HCT116 (cell line): ENCODE results near the gene GNLY. TPM values are rescaled to one million over a fixed set of nuclear protein-coding genes. Genes with fewer than 3 reads are reported as not detected.
"Not testable (repeated sequence)": the region's sequence is repeated elsewhere in the genome, so short reads cannot be mapped to it uniquely, and the experiment has no call there.

Source experiments
- ATAC-seq: fragments of 200-7000 bp; cut with Tn5 transposase; 2 replicates; pipeline ENCODE4 v1.9.1; 2020; ENCODE audit warnings: mild to moderate bottlenecking, moderate library complexity
- BruUV-seq: library from RNA; stranded (reverse); fragments of 400-500 nt; replicated peaks from 2 replicates; lab custom pipeline; 2021; lab: Mats Ljungman, UMichigan
- CTCF ChIA-PET: fragments of 300-600 bp; sonication (Branson Sonifier 250); formaldehyde crosslinking; loops from one replicate; lab custom pipeline; 2021; ENCODE audit warnings: antibody characterized with exemption; lab: Charles Lee
- POLR2A ChIA-PET: fragments of 300-600, 350-600 bp; sonication (Branson Sonifier 250); formaldehyde crosslinking; loops from one replicate; lab custom pipeline; 2021; ENCODE audit warnings: antibody characterized with exemption; lab: Charles Lee
- RAD21 ChIA-PET, 2 experiments: fragments of 300-600 bp; sonication (Branson Sonifier 250); formaldehyde crosslinking; loops; one replicate each; lab custom pipeline; 2023; ENCODE audit warnings: low total read pairs in 2 of 2; ENCODE audit not compliant: uncharacterized antibody in 2 of 2, unreplicated experiment in 2 of 2, low non-redundant PET in 1 of 2; lab: Charles Lee
- DNase-seq: peaks from one replicate; pipeline ENCODE4 v3.0.0-alpha.2; 2010; ENCODE audit warnings: low read depth, low spot score
- H2AFZ ChIP-seq: fragments of 200-600 bp; shearing (Covaris generic), sonication (generic); 2 replicates; pipeline ENCODE4 v1.6.1; 2017; ENCODE audit warnings: low read depth, mixed run types, mixed read lengths, antibody characterized with exemption, low read length; ENCODE audit not compliant: poor library complexity, severe bottlenecking
- H3K27ac ChIP-seq: 2 replicates; pipeline ENCODE4 v1.5.1; 2012; ENCODE audit warnings: low read depth, low read length
- H3K27me3 ChIP-seq: fragments of 200-600 bp; sonication (generic); 2 replicates; pipeline ENCODE4 v1.6.1; 2016; ENCODE audit warnings: mixed run types, low read length, mixed read lengths; ENCODE audit not compliant: insufficient read depth
- H3K36me3 ChIP-seq, 2 experiments: fragments of 200-500 bp in 1 of 2; fragments of 200-600 bp in 1 of 2; sonication (Bioruptor generic) in 1 of 2; sonication (generic) in 1 of 2; 2 replicates each; pipeline versions ENCODE4 v1.5.1 to v1.6.1; 2014 to 2016; ENCODE audit warnings: low read length in 2 of 2, inconsistent platforms in 1 of 2, mixed read lengths in 1 of 2, mixed run types in 1 of 2; ENCODE audit not compliant: insufficient read depth in 2 of 2, control insufficient read depth in 1 of 2
- H3K4me1 ChIP-seq, 2 experiments: fragments of 200-600 bp in 1 of 2; sonication (generic) in 1 of 2; 2 replicates each; pipeline versions ENCODE4 v1.5.1 to v1.6.1; 2012 to 2017; ENCODE audit warnings: low read length in 2 of 2, inconsistent platforms in 1 of 2, mild to moderate bottlenecking in 1 of 2, mixed read lengths in 1 of 2, mixed run types in 1 of 2, moderate library complexity in 1 of 2; ENCODE audit not compliant: insufficient read depth in 2 of 2, control insufficient read depth in 1 of 2
- H3K4me2 ChIP-seq: fragments of 200-600 bp; sonication (generic); 2 replicates; pipeline ENCODE4 v1.6.1; 2017; ENCODE audit warnings: mixed run types, low read length, mixed read lengths
- H3K4me3 ChIP-seq, 2 experiments: fragments of 200-600 bp in 1 of 2; sonication (generic) in 1 of 2; replicated peaks in 1 of 2; 2 replicates each; pipeline ENCODE4 v1.5.1; 2011 to 2016; ENCODE audit warnings: low read length in 2 of 2, control low read depth in 1 of 2, low read depth in 1 of 2, mild to moderate bottlenecking in 1 of 2, mixed read lengths in 1 of 2, mixed run types in 1 of 2
- H3K79me2 ChIP-seq: fragments of 200-600 bp; sonication (generic); 2 replicates; pipeline ENCODE4 v1.6.1; 2017; ENCODE audit warnings: mild to moderate bottlenecking, mixed run types, low read length, moderate library complexity, mixed read lengths; ENCODE audit not compliant: insufficient read depth
- H3K9ac ChIP-seq: fragments of 200-600 bp; sonication (generic); 2 replicates; pipeline ENCODE4 v1.6.1; 2016; ENCODE audit warnings: low read length, mixed read lengths
- H3K9me2 ChIP-seq: fragments of 200-600 bp; sonication (generic), shearing (Covaris generic); 2 replicates; pipeline ENCODE4 v1.6.1; 2017; ENCODE audit warnings: mixed run types, mild to moderate bottlenecking, moderate library complexity; ENCODE audit not compliant: insufficient read depth
- H3K9me3 ChIP-seq, 2 experiments: fragments of 200-500 bp in 1 of 2; fragments of 200-600 bp in 1 of 2; sonication (Bioruptor generic) in 1 of 2; sonication (generic) in 1 of 2; 2 replicates each; pipeline ENCODE4 v1.6.1; 2014 to 2017; ENCODE audit warnings: low read length in 2 of 2, mixed read lengths in 2 of 2, inconsistent platforms in 1 of 2, low read depth in 1 of 2, mild to moderate bottlenecking in 1 of 2, mixed run types in 1 of 2, moderate library complexity in 1 of 2; ENCODE audit not compliant: control insufficient read depth in 1 of 2, insufficient read depth in 1 of 2
- H4K20me1 ChIP-seq: fragments of 200-600 bp; sonication (generic), shearing (Covaris generic); 2 replicates; pipeline ENCODE4 v1.6.1; 2017; ENCODE audit warnings: mixed run types, mild to moderate bottlenecking, moderate library complexity; ENCODE audit not compliant: insufficient read depth
- EGR1 ChIP-seq: IDR thresholded peaks from 2 replicates; pipeline ENCODE4 v1.6.1; 2012; ENCODE audit warnings: low read depth
- POLR2A ChIP-seq: IDR thresholded peaks from 2 replicates; pipeline ENCODE4 v1.7.0; 2011; ENCODE audit warnings: borderline replicate concordance; ENCODE audit not compliant: insufficient read depth, insufficient read length; ENCODE audit errors: extremely low read depth
- POLR2AphosphoS5 ChIP-seq: IDR thresholded peaks from 2 replicates; pipeline ENCODE4 v1.6.1; 2011; ENCODE audit warnings: mild to moderate bottlenecking, low read depth, low read length, moderate library complexity
- RAD21 ChIP-seq: IDR thresholded peaks from 2 replicates; pipeline ENCODE4 v1.6.1; 2012; ENCODE audit warnings: low read depth, mild to moderate bottlenecking
- SP1 ChIP-seq: IDR thresholded peaks from 2 replicates; pipeline ENCODE4 v1.6.1; 2012; ENCODE audit warnings: low read depth
- intact Hi-C: fragments of 100-400 bp; cut with micrococcal nuclease; formaldehyde crosslinking; loops from 2 replicates; pipeline ENCODE4 v1.10.0; 2022
- total RNA-seq: library from RNA; stranded (reverse); gene quantifications from one replicate; pipeline ENCODE4 v1.2.1, GENCODE V29; 2021; ENCODE audit not compliant: unreplicated experiment

The GNLY gene
- total RNA-seq, 1 experiment from 2014 or later: 0.74 TPM

DNA sequence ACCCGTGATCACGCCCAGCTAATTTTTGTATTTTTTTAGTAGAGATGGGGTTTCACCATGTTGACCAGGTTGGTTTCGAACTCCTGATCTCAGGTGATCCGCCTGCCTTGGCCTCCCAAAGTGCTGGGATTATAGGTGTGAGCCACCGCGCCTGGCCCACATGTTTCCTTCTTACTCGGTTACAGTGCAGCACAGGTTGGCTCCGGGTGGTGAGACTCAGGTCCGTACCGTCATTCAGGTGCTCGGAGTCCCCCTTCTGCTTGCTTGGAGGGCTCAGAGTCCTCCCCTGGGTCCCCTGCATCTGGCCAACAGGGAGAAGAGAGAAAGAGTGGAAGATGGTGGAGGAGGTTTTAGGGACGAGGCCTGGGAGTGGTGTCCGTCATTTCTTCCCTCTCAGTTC is 23.7 kb upstream of the GNLY start:
- H3K9me2 ChIP-seq, H2AFZ ChIP-seq, H4K20me1 ChIP-seq, H3K27me3 ChIP-seq, H3K4me2 ChIP-seq, BruUV-seq, ATAC-seq, H3K27ac ChIP-seq, H3K36me3 ChIP-seq, RAD21 ChIA-PET, H3K4me1 ChIP-seq, POLR2A ChIA-PET, intact Hi-C loops, DNase-seq, H3K9ac ChIP-seq, H3K4me3 ChIP-seq, H3K79me2 ChIP-seq, CTCF ChIA-PET, H3K9me3 ChIP-seq: not testable (repeated sequence)

DNA sequence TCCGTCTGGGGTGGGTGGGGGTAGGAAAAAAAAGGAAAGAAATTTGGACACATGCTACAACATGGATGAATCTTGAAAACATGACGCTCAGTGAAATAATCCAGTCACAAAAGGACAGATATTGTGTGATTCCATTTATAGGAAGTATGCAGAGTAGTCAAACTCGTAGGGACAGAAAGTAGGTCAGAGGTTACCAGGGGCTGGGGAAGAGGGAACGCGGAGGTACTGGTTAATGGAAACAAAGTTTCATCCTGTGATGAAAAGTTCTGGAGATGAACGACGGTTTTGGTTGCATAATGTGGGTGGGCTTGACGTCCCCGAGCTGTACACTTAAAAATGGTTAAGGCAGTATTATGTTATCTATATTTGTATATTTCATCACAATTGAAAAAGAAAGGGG is 21.7 kb upstream of the GNLY start:
- RAD21 ChIA-PET: no interaction called here
- Histone ChIP-seq H3K27ac (no peak overlapping the region), H3K9ac (no peak overlapping the region), H3K27me3 (no peaks in the 10 kb centered on the region), H3K9me3 (no peaks in the 10 kb centered on the region), H3K4me2 (no peak overlapping the region), H3K79me2 (no peaks in the 10 kb centered on the region), H3K4me1 (no peaks in the 10 kb centered on the region), H3K9me2 (no peaks in the 10 kb centered on the region), H3K36me3 (no peaks in the 10 kb centered on the region), H3K4me3 (no peak overlapping the region), H4K20me1 (no peaks in the 10 kb centered on the region), H2AFZ (no peak overlapping the region)
- POLR2A ChIA-PET: no interaction called here
- no peak for ATAC-seq
- CTCF ChIA-PET: no interaction called here
- no TSS peak for BruUV-seq
- intact Hi-C loops: no loop called here
- TF ChIP-seq SP1 (no peak), EGR1 (no peak), RAD21 (no peak), POLR2AphosphoS5 (no peak), POLR2A (no peak)
- DNase-seq: no peak
